ENCODE data around the gene NBAS. TPM values are rescaled to one million over a fixed set of nuclear protein-coding genes. Genes with fewer than 3 reads are reported as not detected.

Gene NBAS
- polyA plus RNA-seq, 2 of the 4 experiments (the other 2 are of a cell fraction): 16.7 to 34.9 TPM

DNA sequence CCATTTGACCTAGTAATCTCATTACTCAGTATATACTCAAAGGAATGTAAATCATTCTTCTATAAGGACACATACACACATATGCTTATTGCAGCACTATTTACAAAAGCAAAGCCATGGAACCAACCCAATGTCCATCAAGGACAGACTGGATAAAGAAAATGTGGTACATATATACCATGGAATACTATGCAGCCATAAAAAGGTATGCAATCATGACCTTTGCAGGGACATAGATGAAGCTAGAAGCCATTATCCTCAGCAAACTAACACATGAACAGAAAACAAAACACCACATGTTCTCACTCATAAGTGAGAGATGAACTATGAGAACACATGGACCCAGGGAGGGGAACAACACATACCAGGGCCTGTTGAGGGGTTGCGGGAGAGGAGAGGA is 214.5 kb downstream of the NBAS start:
- FAIRE-seq: no peak
- H3K4me2 ChIP-seq: no peak overlapping the region
- TF ChIP-seq, protein P1, sequence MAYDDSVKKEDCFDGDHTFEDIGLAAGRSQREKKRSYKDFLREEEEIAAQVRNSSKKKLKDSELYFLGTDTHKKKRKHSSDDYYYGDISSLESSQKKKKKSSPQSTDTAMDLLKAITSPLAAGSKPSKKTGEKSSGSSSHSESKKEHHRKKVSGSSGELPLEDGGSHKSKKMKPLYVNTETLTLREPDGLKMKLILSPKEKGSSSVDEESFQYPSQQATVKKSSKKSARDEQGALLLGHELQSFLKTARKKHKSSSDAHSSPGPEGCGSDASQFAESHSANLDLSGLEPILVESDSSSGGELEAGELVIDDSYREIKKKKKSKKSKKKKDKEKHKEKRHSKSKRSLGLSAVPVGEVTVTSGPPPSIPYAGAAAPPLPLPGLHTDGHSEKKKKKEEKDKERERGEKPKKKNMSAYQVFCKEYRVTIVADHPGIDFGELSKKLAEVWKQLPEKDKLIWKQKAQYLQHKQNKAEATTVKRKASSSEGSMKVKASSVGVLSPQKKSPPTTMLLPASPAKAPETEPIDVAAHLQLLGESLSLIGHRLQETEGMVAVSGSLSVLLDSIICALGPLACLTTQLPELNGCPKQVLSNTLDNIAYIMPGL (CRISPR knock-in tag; IDR thresholded peaks at IDR 0.05; ENCODE audit: borderline replicate concordance): no peak
- TF ChIP-seq HOXB5 (CRISPR knock-in tag; IDR thresholded peaks at IDR 0.05) (no peak), KDM1A (IDR thresholded peaks at IDR 0.05; ENCODE audit: low read depth) (no peak), JUNB (IDR thresholded peaks at IDR 0.05) (no peak), CEBPB (IDR thresholded peaks at IDR 0.05) (no peak), NR3C1 (IDR thresholded peaks at IDR 0.05) (no peak), EHMT2 (IDR thresholded peaks at IDR 0.05; ENCODE audit: low read depth) (no peak), SREBF2 (IDR thresholded peaks at IDR 0.05) (no peak), CHD2 (IDR thresholded peaks at IDR 0.05; ENCODE audit: low read length, partially characterized antibody) (no peak), ZFP36 (IDR thresholded peaks at IDR 0.05; ENCODE audit: borderline replicate concordance, partially characterized antibody) (no peak), FOSB (CRISPR knock-in tag; IDR thresholded peaks at IDR 0.05) (no peak)
- TF ChIP-seq, protein P2, sequence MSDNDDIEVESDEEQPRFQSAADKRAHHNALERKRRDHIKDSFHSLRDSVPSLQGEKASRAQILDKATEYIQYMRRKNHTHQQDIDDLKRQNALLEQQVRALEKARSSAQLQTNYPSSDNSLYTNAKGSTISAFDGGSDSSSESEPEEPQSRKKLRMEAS (IDR thresholded peaks at IDR 0.05): no peak

DNA sequence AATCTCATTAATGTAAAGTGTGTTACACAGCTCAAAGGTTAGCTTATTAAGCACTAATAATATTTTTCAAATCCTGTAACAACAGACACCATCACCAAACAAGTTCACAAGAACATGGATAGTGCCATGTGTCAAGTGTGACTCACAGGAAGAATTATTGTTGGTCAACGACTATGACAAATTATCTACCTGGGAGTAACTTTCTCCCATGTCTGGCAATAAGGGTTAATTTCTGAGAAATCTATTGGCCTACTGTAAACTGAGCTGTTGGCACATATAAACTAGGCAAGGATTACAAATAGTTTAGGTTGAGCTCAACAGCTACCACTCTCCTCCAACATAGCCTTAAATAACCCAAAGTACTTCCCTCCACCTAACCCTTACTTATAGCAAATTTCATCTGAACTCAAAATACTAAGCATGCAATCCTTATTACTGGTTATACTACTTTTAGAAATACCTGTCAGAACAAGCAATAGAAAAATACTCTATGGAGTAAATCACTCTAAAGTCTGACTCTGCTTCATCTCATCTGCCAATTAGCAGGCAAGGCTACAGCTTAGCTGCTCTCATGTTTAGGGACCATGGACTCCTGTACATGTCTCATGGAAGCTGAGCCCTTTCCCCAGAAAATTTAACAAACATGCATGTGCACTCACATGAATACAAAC is 223.0 kb downstream of the NBAS start:
- TF ChIP-seq EP300 (IDR thresholded peaks at IDR 0.05): no peak
- TF ChIP-seq, protein P3, sequence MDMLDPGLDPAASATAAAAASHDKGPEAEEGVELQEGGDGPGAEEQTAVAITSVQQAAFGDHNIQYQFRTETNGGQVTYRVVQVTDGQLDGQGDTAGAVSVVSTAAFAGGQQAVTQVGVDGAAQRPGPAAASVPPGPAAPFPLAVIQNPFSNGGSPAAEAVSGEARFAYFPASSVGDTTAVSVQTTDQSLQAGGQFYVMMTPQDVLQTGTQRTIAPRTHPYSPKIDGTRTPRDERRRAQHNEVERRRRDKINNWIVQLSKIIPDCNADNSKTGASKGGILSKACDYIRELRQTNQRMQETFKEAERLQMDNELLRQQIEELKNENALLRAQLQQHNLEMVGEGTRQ (IDR thresholded peaks at IDR 0.05): no peak
- no peak for TF ChIP-seq EHF (CRISPR knock-in tag; IDR thresholded peaks at IDR 0.05)
- TF ChIP-seq EHMT2 (IDR thresholded peaks at IDR 0.05; ENCODE audit: low read depth): no peak
- TF ChIP-seq CEBPB (IDR thresholded peaks at IDR 0.05): no peak
- TF ChIP-seq FOSB (CRISPR knock-in tag; IDR thresholded peaks at IDR 0.05): no peak
- TF ChIP-seq JUN (IDR thresholded peaks at IDR 0.05): no peak
- TF ChIP-seq, protein P4, sequence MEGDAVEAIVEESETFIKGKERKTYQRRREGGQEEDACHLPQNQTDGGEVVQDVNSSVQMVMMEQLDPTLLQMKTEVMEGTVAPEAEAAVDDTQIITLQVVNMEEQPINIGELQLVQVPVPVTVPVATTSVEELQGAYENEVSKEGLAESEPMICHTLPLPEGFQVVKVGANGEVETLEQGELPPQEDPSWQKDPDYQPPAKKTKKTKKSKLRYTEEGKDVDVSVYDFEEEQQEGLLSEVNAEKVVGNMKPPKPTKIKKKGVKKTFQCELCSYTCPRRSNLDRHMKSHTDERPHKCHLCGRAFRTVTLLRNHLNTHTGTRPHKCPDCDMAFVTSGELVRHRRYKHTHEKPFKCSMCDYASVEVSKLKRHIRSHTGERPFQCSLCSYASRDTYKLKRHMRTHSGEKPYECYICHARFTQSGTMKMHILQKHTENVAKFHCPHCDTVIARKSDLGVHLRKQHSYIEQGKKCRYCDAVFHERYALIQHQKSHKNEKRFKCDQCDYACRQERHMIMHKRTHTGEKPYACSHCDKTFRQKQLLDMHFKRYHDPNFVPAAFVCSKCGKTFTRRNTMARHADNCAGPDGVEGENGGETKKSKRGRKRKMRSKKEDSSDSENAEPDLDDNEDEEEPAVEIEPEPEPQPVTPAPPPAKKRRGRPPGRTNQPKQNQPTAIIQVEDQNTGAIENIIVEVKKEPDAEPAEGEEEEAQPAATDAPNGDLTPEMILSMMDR (IDR thresholded peaks at IDR 0.05): no peak
- TF ChIP-seq, protein P5, sequence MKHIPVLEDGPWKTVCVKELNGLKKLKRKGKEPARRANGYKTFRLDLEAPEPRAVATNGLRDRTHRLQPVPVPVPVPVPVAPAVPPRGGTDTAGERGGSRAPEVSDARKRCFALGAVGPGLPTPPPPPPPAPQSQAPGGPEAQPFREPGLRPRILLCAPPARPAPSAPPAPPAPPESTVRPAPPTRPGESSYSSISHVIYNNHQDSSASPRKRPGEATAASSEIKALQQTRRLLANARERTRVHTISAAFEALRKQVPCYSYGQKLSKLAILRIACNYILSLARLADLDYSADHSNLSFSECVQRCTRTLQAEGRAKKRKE (CRISPR knock-in tag; IDR thresholded peaks at IDR 0.05; ENCODE audit: low read depth): no peak
- TF ChIP-seq, protein P6, sequence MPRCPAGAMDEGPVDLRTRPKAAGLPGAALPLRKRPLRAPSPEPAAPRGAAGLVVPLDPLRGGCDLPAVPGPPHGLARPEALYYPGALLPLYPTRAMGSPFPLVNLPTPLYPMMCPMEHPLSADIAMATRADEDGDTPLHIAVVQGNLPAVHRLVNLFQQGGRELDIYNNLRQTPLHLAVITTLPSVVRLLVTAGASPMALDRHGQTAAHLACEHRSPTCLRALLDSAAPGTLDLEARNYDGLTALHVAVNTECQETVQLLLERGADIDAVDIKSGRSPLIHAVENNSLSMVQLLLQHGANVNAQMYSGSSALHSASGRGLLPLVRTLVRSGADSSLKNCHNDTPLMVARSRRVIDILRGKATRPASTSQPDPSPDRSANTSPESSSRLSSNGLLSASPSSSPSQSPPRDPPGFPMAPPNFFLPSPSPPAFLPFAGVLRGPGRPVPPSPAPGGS (IDR thresholded peaks at IDR 0.05): no peak
- TF ChIP-seq GATA3 (IDR thresholded peaks at IDR 0.05; ENCODE audit: borderline replicate concordance): no peak
- TF ChIP-seq HDAC2 (IDR thresholded peaks at IDR 0.05): no peak
- TF ChIP-seq FOSL2 (IDR thresholded peaks at IDR 0.05): no peak
- no peak for TF ChIP-seq FOSL2 (CRISPR knock-in tag; IDR thresholded peaks at IDR 0.05)
- no peak for TF ChIP-seq SMC3 (IDR thresholded peaks at IDR 0.05)
- H3K4me3 ChIP-seq: no peak overlapping the region
- 44% methylated on average over 1 of the region's 1 CpG for WGBS (ENCODE audit: missing lambda C conversion rate)
- no peak for FAIRE-seq
- ATAC-seq: no peak
- no peak for DNase-seq (ENCODE audit: low read depth in 1 of 2, low spot score in 1 of 2)
- no peaks in the 10 kb centered on the region for H3K4me1 ChIP-seq
- no peaks in the 10 kb centered on the region for H3K9me3 ChIP-seq
- H3K4me2 ChIP-seq: no peak overlapping the region
- H3K27ac ChIP-seq: no peak overlapping the region
- POLR2A ChIA-PET: no interaction called here
- CTCF ChIA-PET: no interaction called here

More for the DNA sequence above, 214.5 kb downstream of the NBAS start:
- H3K27ac ChIP-seq: no peak overlapping the region
- no peak overlapping the region for H3K4me3 ChIP-seq
- 88% methylated on average over 1 of the region's 1 CpG for WGBS (ENCODE audit: missing lambda C conversion rate)
- DNase-seq (ENCODE audit: low read depth in 1 of 2, low spot score in 1 of 2) (no peak), ATAC-seq (no peak)
- ChIA-PET CTCF (no interaction called here), POLR2A (no interaction called here)
- H3K4me1 ChIP-seq: no peaks in the 10 kb centered on the region
- H3K9me3 ChIP-seq: no peaks in the 10 kb centered on the region

Measured in A549 (cell line).